Measurements from ENCODE around the gene CKS1B.
A peak's percentile ranks its signal among the peaks of the same experiment; 100 is the strongest.

CKS1B gene

DNA sequence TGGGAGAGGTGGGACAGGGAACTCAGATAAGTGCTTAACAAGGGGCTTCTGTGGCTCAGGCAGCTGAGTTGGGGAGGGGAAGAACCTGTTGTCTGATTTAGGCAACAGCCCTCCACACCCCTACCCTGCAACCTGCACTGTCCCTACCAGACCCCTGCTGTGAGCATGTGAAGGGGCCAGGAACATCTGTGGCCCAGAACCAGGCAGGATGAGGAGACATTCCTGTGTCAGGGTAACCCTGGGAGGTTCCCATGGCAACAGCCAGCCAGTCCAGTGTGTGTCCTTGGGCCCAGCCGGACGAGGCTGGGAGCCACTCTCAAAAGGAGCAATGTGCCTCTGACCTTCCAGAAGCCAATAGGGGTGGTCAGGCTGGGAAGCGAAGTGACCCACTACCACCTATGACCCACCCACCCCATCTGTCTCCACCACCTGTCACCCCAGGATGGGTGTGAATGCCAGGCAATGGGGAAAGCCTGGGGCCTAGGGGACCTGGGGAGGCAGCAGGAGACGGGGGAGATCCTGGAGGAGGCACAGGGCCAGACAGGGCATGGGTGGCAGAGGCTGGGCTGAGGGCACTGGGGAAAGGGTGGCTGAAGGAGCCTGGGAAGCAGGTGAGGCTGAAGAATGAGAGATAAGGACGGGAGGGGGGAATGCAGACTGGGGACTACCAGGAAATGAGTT is 33.0 kb upstream of the CKS1B start:
- Histone ChIP-seq H3K27ac (peak overlapping the region in 1 of 2 donors; percentile 44), H3K4me3 (no peak overlapping the region)
- TF ChIP-seq, protein P1, sequence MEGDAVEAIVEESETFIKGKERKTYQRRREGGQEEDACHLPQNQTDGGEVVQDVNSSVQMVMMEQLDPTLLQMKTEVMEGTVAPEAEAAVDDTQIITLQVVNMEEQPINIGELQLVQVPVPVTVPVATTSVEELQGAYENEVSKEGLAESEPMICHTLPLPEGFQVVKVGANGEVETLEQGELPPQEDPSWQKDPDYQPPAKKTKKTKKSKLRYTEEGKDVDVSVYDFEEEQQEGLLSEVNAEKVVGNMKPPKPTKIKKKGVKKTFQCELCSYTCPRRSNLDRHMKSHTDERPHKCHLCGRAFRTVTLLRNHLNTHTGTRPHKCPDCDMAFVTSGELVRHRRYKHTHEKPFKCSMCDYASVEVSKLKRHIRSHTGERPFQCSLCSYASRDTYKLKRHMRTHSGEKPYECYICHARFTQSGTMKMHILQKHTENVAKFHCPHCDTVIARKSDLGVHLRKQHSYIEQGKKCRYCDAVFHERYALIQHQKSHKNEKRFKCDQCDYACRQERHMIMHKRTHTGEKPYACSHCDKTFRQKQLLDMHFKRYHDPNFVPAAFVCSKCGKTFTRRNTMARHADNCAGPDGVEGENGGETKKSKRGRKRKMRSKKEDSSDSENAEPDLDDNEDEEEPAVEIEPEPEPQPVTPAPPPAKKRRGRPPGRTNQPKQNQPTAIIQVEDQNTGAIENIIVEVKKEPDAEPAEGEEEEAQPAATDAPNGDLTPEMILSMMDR (IDR thresholded peaks at IDR 0.05), result no peak
- DNase-seq (ENCODE audit: low spot score), result no peak

DNA sequence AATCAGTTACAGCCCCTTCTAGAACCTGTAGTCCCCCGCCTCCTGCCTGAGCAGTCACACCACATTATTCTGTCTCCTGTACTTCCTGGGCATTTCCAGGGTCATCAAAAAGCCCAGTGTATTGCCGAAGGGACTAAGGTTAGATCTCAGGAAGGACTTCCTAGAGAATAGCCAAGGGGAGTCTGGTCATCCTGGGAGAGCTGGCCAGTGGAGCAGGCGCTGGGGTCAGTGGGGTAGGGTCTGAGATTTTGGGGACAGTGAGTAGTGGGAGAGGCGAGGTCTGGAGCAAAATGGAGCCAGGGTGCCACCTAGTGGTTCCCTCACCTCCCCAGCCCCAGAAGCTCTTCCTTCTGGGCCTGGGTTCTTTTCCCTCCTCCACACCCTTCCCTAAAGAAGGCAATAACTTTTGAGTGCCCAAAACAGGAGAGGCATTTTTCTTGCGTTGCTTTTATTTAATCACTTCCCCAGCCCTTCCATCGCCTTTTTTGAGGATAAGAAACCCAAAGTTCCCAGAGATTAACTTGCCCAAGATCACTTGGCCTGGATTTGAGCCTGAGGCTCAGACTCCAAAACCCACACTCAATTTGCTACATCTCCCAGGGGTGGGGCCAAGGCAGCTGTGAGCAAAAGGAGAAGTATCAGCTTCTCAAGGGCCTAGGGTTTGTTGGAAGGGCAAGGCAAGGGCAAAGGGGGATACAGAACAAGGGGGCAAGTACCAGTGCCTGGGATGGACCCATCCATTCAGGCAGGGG is 30.7 kb upstream of the CKS1B start:
- peak overlapping the region; percentile 44 to 70 for H3K27ac ChIP-seq
- no peak for DNase-seq (ENCODE audit: low spot score)

DNA sequence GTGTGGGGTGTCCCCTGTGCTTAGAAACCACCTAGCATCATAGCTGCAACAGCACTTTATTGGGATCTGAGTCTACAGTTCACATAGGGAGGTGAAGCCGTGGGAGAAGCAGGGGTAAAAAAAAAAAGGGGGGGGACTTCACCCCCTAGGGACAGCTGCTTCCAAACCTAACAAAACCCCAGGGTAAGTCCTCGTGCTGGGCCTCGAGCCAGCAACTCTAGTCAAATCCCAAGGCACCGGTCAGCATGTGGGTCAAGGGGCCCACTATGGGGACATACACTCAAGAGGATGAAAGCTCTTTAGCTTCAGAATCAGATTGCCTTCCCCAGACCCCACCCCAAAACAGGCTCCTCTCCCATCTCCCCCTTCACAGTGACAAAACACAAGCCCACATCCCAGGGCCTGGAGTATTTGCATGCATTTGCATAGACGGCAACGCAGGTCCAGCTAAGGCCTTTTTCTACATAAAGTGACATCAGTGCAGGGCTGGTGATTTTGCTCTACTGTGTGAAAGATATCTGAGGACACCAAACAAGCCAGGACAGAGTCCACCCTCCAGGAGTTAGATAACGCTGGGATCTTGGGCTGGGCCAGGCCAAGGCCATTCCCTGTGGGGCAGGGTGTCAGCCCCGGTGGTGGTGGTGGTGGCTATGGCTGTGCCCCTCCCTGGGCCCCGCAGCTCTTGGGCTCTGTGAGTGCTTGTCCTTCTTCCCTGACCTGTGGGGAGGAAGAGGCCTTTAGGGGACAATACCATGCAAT is 29.9 kb upstream of the CKS1B start:
- Histone ChIP-seq H3K27ac (peak overlapping the region; percentile 44 to 70), H3K4me3 (no peak overlapping the region)
- TF ChIP-seq, protein P1 (IDR thresholded peaks at IDR 0.05), result no peak
- DNase-seq (ENCODE audit: low spot score), result no peak

More for the DNA sequence above, 30.7 kb upstream of the CKS1B start:
- H3K4me3 ChIP-seq, result no peak overlapping the region
- TF ChIP-seq, protein P1 (IDR thresholded peaks at IDR 0.05), result peak; percentile 47

DNA sequence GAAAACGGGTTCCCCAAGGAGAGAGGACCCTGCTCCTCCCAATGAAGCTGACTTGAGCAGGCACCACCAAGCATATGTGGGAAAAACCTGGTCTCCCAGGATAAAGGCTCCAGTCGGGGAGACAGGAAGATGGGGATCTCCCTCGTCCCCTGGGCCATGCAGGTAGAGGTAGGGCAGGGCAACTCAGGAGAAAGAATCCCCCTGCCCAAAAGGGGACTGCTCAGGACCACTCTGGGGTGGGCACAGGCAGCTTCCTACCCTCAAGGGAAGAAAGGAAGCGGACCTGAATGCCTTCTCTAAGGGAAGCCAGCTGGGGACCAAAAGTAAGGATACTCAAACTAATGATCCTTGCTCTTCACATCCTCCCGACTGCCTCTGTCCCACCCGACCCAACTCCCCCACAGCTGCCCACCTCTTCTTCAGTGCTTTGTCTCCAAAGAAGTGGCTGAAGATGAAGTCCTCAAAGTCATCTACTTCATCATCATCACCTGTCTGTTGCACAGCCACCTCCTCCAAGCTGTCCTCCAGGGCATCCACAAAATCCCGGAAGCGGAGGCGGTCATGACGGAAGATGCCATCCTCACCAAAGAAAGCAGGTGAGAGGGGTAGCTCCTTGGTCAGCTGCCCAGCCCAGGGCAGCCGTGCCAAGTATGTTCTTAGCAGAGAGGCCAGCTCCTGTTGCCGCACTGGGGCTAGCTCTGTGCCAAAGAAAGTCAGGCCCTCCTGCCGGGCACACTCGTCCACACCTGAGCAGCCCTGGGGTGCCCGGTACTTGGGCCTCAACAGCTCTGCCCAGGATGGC is 29.1 kb upstream of the CKS1B start:
- no peak for DNase-seq (ENCODE audit: low spot score)
- Histone ChIP-seq H3K4me3 (no peak overlapping the region), H3K27ac (peak overlapping the region in 1 of 2 donors; percentile 70)
- TF ChIP-seq, protein P1 (IDR thresholded peaks at IDR 0.05), result no peak

DNA sequence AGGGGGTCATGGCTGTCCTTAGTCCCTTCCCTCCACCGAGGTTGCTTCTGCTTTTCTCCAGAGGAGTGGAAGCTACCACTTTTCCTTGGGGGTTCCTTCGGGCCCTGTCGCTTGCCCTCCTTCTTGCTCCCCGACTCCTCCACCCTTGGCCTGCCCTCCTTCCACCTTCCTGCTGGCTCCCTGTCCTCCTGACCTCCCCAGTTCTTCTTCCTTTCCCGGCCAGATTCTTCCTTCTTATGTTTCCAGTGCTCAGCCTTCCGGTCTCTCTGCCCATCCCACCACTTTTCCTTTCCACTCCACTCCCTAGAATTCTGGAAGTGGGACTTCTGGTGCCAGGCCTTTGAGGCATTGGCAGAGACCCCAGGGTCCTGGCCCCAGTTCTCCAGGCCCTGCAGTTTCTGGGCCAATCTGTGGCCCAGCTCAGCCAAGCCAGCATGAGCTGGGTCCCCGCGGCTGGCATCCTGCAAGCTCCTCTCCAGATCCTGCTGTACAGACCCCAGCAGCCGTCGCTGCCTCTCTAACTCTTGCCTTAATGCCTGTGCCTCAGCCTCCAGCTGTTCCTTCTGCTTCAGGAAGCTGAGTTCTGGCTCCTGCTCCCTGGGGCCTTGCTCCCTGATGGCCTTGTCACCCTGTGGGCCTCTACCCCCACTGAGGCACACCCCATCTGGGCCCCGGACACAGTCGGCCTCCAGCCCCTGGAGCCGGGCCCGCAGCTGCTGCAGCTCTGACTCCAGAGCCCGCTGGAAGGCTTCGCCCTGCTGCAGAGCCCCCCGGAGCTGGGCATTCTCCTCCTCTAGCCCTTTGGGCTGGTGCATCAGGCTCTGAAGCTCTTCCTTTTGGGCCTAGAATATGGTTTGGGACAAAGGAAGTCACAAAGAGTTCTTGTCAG is 28.3 kb upstream of the CKS1B start:
- no peak for DNase-seq (ENCODE audit: low spot score)
- H3K27ac ChIP-seq, result no peak overlapping the region

More for the DNA sequence above, 28.3 kb upstream of the CKS1B start:
- TF ChIP-seq, protein P1 (IDR thresholded peaks at IDR 0.05), result no peak
- no peak overlapping the region for H3K4me3 ChIP-seq

Measured in coronary artery (tissue), 2 donors.